Measurements from ENCODE around the gene ARID4B.

The ARID4B gene

GRCh38 chr1:235147269-235147668 lies 180.7 kb downstream of the ARID4B start:
- DNase-seq (ENCODE audit: low read depth): no peak
- H3K4me3 ChIP-seq (ENCODE audit: control insufficient read depth, low read depth, low read length): no peak overlapping the region
- TF ChIP-seq, protein P1, sequence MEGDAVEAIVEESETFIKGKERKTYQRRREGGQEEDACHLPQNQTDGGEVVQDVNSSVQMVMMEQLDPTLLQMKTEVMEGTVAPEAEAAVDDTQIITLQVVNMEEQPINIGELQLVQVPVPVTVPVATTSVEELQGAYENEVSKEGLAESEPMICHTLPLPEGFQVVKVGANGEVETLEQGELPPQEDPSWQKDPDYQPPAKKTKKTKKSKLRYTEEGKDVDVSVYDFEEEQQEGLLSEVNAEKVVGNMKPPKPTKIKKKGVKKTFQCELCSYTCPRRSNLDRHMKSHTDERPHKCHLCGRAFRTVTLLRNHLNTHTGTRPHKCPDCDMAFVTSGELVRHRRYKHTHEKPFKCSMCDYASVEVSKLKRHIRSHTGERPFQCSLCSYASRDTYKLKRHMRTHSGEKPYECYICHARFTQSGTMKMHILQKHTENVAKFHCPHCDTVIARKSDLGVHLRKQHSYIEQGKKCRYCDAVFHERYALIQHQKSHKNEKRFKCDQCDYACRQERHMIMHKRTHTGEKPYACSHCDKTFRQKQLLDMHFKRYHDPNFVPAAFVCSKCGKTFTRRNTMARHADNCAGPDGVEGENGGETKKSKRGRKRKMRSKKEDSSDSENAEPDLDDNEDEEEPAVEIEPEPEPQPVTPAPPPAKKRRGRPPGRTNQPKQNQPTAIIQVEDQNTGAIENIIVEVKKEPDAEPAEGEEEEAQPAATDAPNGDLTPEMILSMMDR (IDR thresholded peaks at IDR 0.05; ENCODE audit: control insufficient read depth, insufficient read depth, low read depth, low read length, missing control alignments): no peak

- no peak for DNase-seq (ENCODE audit: low read depth)
- H3K4me3 ChIP-seq (ENCODE audit: control insufficient read depth, low read depth, low read length): no peak overlapping the region
- TF ChIP-seq, protein P1 (IDR thresholded peaks at IDR 0.05; ENCODE audit: control insufficient read depth, insufficient read depth, low read depth, low read length, missing control alignments): no peak
These were observed 182.3 kb downstream of the ARID4B start for GRCh38 chr1:235145639-235146038.

DNA sequence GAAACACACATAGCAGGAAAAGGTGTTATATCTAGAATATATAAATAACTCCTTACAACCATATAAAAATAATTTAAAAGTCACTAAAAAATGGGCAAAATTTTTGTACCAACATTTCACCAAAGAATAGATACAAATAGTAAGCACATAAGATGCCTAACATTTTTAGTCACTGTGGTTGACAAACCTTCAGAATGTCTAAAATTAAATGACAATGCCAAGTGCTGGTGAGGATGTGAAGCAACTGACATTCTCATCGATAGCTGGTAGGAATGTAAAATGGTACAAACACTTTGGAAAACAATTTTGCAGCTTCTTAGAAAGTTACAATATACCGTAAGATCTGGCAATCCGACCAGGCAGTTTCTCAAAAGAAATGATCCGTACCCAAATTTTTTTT lies 185.0 kb downstream of the ARID4B start:
- TF ChIP-seq, protein P1 (IDR thresholded peaks at IDR 0.05; ENCODE audit: control insufficient read depth, insufficient read depth, low read depth, low read length, missing control alignments): no peak

GRCh38 chr1:235139315-235139714 lies 188.7 kb downstream of the ARID4B start:
- TF ChIP-seq, protein P1 (IDR thresholded peaks at IDR 0.05; ENCODE audit: control insufficient read depth, insufficient read depth, low read depth, low read length, missing control alignments): no peak
- no peak for DNase-seq (ENCODE audit: low read depth)
- no peak overlapping the region for H3K4me3 ChIP-seq (ENCODE audit: control insufficient read depth, low read depth, low read length)

More for the DNA sequence above, 185.0 kb downstream of the ARID4B start:
- no peak overlapping the region for H3K4me3 ChIP-seq (ENCODE audit: control insufficient read depth, low read depth, low read length)
- no peak for DNase-seq (ENCODE audit: low read depth)

- no peak for DNase-seq (ENCODE audit: low read depth)
- H3K4me3 ChIP-seq (ENCODE audit: control insufficient read depth, low read depth, low read length): no peak overlapping the region
- TF ChIP-seq, protein P1 (IDR thresholded peaks at IDR 0.05; ENCODE audit: control insufficient read depth, insufficient read depth, low read depth, low read length, missing control alignments): no peak
These were observed 189.2 kb downstream of the ARID4B start for GRCh38 chr1:235138821-235139220.

DNA sequence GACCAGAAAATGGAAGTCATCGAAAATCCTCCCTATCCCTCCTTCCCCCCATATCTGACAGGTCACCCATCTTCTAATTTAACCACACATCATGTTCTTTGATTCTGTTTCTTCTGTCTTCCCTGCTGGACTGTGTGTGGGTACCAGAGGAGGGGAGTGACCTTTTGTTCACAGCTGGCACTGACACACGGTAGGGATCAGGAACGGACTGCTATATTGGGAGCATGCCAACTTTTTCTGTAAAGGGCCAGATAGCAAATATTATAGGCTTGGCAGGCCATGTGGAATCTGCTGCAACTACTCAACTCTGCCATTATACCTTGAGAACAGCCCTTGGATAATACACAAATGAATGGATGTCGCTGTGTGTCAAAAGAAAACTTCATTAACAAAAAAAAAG lies 191.9 kb downstream of the ARID4B start:
- TF ChIP-seq, protein P1 (IDR thresholded peaks at IDR 0.05; ENCODE audit: control insufficient read depth, insufficient read depth, low read depth, low read length, missing control alignments): no peak
- no peak for DNase-seq (ENCODE audit: low read depth)

GRCh38 chr1:235134171-235134570 lies 193.8 kb downstream of the ARID4B start:
- DNase-seq (ENCODE audit: low read depth): no peak
- H3K4me3 ChIP-seq (ENCODE audit: control insufficient read depth, low read depth, low read length): no peak overlapping the region

More for the DNA sequence above, 191.9 kb downstream of the ARID4B start:
- no peak overlapping the region for H3K4me3 ChIP-seq (ENCODE audit: control insufficient read depth, low read depth, low read length)

More at GRCh38 chr1:235134171-235134570, 193.8 kb downstream of the ARID4B start:
- TF ChIP-seq, protein P1 (IDR thresholded peaks at IDR 0.05; ENCODE audit: control insufficient read depth, insufficient read depth, low read depth, low read length, missing control alignments): no peak
